ENCODE data around the gene SMIM1.
"Not testable (repeated sequence)": the region's sequence is repeated elsewhere in the genome, so short reads cannot be mapped to it uniquely, and the experiment has no call there.

Gene SMIM1

GRCh38 chr1:3803905-3804626, 31.5 kb downstream of the SMIM1 start:
- H3K4me3 ChIP-seq (ENCODE audit: low read depth, low read length), result no peak overlapping the region
- DNase-seq (ENCODE audit: low read depth), result no peak
- no peak for TF ChIP-seq CTCF (IDR thresholded peaks at IDR 0.05; ENCODE audit: low read depth, low read length, missing control alignments)
- in situ Hi-C loops (cut with HindIII; ENCODE audit: low sequenced_read_pairs), result no loop called here

- H3K4me3 ChIP-seq (ENCODE audit: low read depth, low read length); in situ Hi-C loops (cut with HindIII; ENCODE audit: low sequenced_read_pairs); DNase-seq (ENCODE audit: low read depth): not testable (repeated sequence)
These were observed 32.0 kb downstream of the SMIM1 start for GRCh38 chr1:3804627-3804944.

GRCh38 chr1:3805038-3805437, 32.5 kb downstream of the SMIM1 start:
- no peak for TF ChIP-seq CTCF (IDR thresholded peaks at IDR 0.05; ENCODE audit: low read depth, low read length, missing control alignments)
- no peak for DNase-seq (ENCODE audit: low read depth)
- in situ Hi-C loops (cut with HindIII; ENCODE audit: low sequenced_read_pairs), result no loop called here
- H3K4me3 ChIP-seq (ENCODE audit: low read depth, low read length), result no peak overlapping the region

GRCh38 chr1:3807769-3808168, 35.2 kb downstream of the SMIM1 start:
- TF ChIP-seq CTCF (IDR thresholded peaks at IDR 0.05; ENCODE audit: low read depth, low read length, missing control alignments), result no peak
- no peak for DNase-seq (ENCODE audit: low read depth)
- in situ Hi-C loops (cut with HindIII; ENCODE audit: low sequenced_read_pairs), result no loop called here
- no peak overlapping the region for H3K4me3 ChIP-seq (ENCODE audit: low read depth, low read length)

GRCh38 chr1:3809680-3810079, 37.1 kb downstream of the SMIM1 start:
- no peak overlapping the region for H3K4me3 ChIP-seq (ENCODE audit: low read depth, low read length)
- TF ChIP-seq CTCF (IDR thresholded peaks at IDR 0.05; ENCODE audit: low read depth, low read length, missing control alignments), result no peak
- no peak for DNase-seq (ENCODE audit: low read depth)
- in situ Hi-C loops (cut with HindIII; ENCODE audit: low sequenced_read_pairs), result no loop called here

GRCh38 chr1:3810149-3810761, 37.7 kb downstream of the SMIM1 start:
- DNase-seq (ENCODE audit: low read depth); in situ Hi-C loops (cut with HindIII; ENCODE audit: low sequenced_read_pairs); H3K4me3 ChIP-seq (ENCODE audit: low read depth, low read length): not testable (repeated sequence)

- H3K4me3 ChIP-seq (ENCODE audit: low read depth, low read length), result no peak overlapping the region
- DNase-seq (ENCODE audit: low read depth), result no peak
- TF ChIP-seq CTCF (IDR thresholded peaks at IDR 0.05; ENCODE audit: low read depth, low read length, missing control alignments), result no peak
- in situ Hi-C loops (cut with HindIII; ENCODE audit: low sequenced_read_pairs), result no loop called here
These were observed 39.0 kb downstream of the SMIM1 start for GRCh38 chr1:3811595-3811911.

GRCh38 chr1:3814065-3814464, 41.5 kb downstream of the SMIM1 start:
- in situ Hi-C loops (cut with HindIII; ENCODE audit: low sequenced_read_pairs), result no loop called here
- DNase-seq (ENCODE audit: low read depth), result no peak
- TF ChIP-seq CTCF (IDR thresholded peaks at IDR 0.05; ENCODE audit: low read depth, low read length, missing control alignments), result no peak
- H3K4me3 ChIP-seq (ENCODE audit: low read depth, low read length), result no peak overlapping the region
